Rectal smooth muscle tissue (tissue), 1 donor: Measurements from ENCODE around the gene PKNOX1.
"Not testable (repeated sequence)": the region's sequence is repeated elsewhere in the genome, so short reads cannot be mapped to it uniquely, and the experiment has no call there.

Source experiments
- H3K27ac ChIP-seq: one replicate; pipeline ENCODE4 v1.7.0; 2013; ENCODE audit warnings: low read depth, low read length, inconsistent platforms
- H3K27me3 ChIP-seq: one replicate; pipeline ENCODE4 v1.7.0; 2013; ENCODE audit warnings: low read length; ENCODE audit not compliant: control insufficient read depth, insufficient read depth
- H3K36me3 ChIP-seq: one replicate; pipeline ENCODE4 v1.7.0; 2013; ENCODE audit warnings: low read length; ENCODE audit not compliant: control insufficient read depth, insufficient read depth
- H3K4me1 ChIP-seq: one replicate; pipeline ENCODE4 v1.7.0; 2013; ENCODE audit warnings: low read length; ENCODE audit not compliant: control insufficient read depth, insufficient read depth
- H3K4me3 ChIP-seq: one replicate; pipeline ENCODE4 v1.7.0; 2013; ENCODE audit warnings: low read length
- H3K9ac ChIP-seq: one replicate; pipeline ENCODE4 v1.7.0; 2013; ENCODE audit warnings: low read length

PKNOX1 gene

DNA sequence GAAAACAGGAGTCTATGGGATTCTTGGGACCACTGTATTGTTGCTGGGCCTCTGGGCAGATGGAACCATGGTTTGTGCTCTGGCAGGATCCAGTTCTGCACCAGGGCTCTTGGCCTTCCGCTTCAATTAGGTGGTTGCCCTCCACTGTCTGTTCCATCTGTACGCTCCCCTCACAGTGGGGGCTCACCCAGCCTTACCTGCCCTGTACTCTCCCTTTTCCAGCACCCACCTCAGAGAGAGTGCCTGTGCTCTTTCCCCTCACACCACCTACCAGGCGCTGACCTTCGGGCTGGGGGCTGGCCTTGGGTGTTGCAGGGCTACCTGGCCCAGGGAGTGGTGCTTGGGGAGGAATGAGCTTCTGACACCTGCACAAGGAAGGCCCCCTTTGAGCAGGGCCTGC is 7.5 kb downstream of the PKNOX1 start:
- H3K9ac ChIP-seq = no peak overlapping the region
- H3K4me1 ChIP-seq = no peaks in the 10 kb centered on the region
- no peaks in the 10 kb centered on the region for H3K36me3 ChIP-seq
- no peak overlapping the region for H3K4me3 ChIP-seq
- no peaks in the 10 kb centered on the region for H3K27me3 ChIP-seq
- H3K27ac ChIP-seq = no peak overlapping the region

- H3K27me3 ChIP-seq = no peaks in the 10 kb centered on the region
- no peak overlapping the region for H3K9ac ChIP-seq
- no peak overlapping the region for H3K4me3 ChIP-seq
- no peaks in the 10 kb centered on the region for H3K4me1 ChIP-seq
- no peak overlapping the region for H3K27ac ChIP-seq
- H3K36me3 ChIP-seq = no peaks in the 10 kb centered on the region
These were observed 8.7 kb downstream of the PKNOX1 start for GRCh38 chr21:42983103-42983502.

DNA sequence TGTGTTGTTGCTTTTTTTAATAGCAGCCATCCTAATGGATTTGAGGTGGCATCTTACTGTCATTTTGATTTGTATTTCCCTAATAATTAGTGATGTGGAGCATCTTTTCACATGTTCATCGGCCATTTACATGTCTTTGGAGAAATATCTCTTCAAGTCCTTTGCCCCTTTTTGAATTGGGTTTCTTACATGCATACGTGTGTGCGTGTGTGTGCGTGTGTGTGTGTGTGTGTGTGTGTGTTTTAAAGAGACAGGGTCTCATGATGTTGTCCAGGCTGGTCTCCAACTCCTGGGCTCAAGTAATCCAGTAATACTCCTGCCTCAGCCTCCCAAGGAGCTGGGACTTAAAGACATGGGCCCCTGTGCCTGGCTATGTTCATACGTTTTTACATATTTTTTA is 9.5 kb downstream of the PKNOX1 start:
- Histone ChIP-seq H3K27ac (no peak overlapping the region), H3K4me1 (no peaks in the 10 kb centered on the region), H3K27me3 (no peaks in the 10 kb centered on the region), H3K36me3 (no peaks in the 10 kb centered on the region), H3K4me3 (no peak overlapping the region), H3K9ac (no peak overlapping the region)

GRCh38 chr21:42986125-42986783 is 11.9 kb downstream of the PKNOX1 start:
- Histone ChIP-seq H3K27me3 (no peaks in the 10 kb centered on the region), H3K4me3 (no peak overlapping the region), H3K36me3 (no peaks in the 10 kb centered on the region), H3K9ac (no peak overlapping the region), H3K27ac (no peak overlapping the region), H3K4me1 (no peaks in the 10 kb centered on the region)

- no peak overlapping the region for H3K4me3 ChIP-seq
- no peak overlapping the region for H3K27ac ChIP-seq
- H3K4me1 ChIP-seq = peaks cover 15% of the 10 kb centered on the region
- no peaks in the 10 kb centered on the region for H3K27me3 ChIP-seq
- no peak overlapping the region for H3K9ac ChIP-seq
- no peaks in the 10 kb centered on the region for H3K36me3 ChIP-seq
These were observed 14.0 kb downstream of the PKNOX1 start for GRCh38 chr21:42988236-42988965.

DNA sequence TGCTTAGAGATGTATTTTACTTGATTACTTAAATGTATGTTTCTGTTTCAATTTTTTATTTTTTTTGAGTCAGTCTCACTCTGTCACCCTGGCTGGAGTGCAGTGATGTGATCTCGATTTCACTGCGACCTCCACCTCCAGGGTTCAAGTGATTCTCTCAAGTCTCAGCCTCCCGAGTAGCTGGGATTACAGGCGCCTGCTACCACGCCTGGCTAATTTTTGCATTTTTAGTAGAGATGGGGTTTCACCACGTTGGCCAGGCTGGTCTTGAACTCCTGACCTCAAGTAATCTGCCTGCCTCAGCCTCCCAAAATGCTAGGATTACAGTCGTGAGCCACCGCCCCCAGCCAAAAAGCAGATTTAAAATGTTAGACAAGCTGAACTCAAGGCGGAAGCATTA is 15.0 kb downstream of the PKNOX1 start:
- peaks cover 15% of the 10 kb centered on the region for H3K4me1 ChIP-seq
- not testable (repeated sequence) for H3K27me3 ChIP-seq, H3K36me3 ChIP-seq, H3K9ac ChIP-seq, H3K4me3 ChIP-seq, H3K27ac ChIP-seq

- Histone ChIP-seq H3K36me3 (no peaks in the 10 kb centered on the region), H3K27me3 (no peaks in the 10 kb centered on the region), H3K27ac (no peak overlapping the region), H3K4me1 (peaks cover 15% of the 10 kb centered on the region), H3K4me3 (no peak overlapping the region), H3K9ac (no peak overlapping the region)
These were observed 15.7 kb downstream of the PKNOX1 start for GRCh38 chr21:42989816-42990650.

DNA sequence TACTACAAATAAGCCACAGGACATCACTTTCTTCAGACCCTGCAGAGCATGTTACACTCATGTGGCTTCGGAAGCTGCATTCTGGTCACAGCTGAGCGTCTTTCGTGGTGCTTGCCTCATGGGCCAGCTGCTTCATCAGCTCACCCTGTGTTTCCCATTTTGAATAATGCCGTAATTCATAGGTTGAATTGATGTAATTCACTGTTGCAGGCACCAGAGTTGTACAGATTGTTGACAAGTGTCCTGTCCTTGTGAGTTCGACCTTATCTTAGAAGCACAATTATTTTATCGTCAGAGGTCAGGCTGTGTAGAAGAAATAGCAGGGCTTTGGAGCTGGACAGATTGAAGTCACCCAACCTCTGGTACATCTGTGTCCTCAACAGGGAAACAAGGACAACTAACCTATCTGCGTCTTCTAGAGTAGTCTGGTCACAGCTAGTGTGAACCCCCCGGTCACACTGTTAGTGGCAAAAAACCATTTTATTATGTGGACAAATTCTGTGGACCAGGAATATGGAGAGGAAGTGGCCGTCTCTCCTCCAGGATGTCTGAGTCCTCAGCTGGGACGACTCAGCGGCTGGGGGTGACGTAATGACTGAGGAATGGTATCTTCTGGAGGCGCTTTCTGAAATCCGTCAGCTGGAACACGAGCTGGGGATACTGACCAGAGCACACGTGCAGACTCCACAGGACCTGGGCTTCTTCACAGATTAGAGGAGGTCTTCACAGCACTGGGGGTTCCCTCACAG is 17.8 kb downstream of the PKNOX1 start:
- peak overlapping the region; percentile 60 for H3K27ac ChIP-seq
- no peak overlapping the region for H3K9ac ChIP-seq

GRCh38 chr21:42993051-42993712 is 18.8 kb downstream of the PKNOX1 start:
- Histone ChIP-seq H3K36me3 (no peaks in the 10 kb centered on the region), H3K9ac (no peak overlapping the region), H3K4me3 (no peak overlapping the region), H3K27me3 (no peaks in the 10 kb centered on the region), H3K4me1 (peaks cover 17% of the 10 kb centered on the region), H3K27ac (peak overlapping the region; percentile 60)

More for the DNA sequence above, 17.8 kb downstream of the PKNOX1 start:
- H3K4me3 ChIP-seq = no peak overlapping the region
- no peaks in the 10 kb centered on the region for H3K27me3 ChIP-seq
- H3K4me1 ChIP-seq = peaks cover 15% of the 10 kb centered on the region
- no peaks in the 10 kb centered on the region for H3K36me3 ChIP-seq

GRCh38 chr21:42997053-42997452 is 22.7 kb downstream of the PKNOX1 start:
- peaks cover 22% of the 10 kb centered on the region for H3K4me1 ChIP-seq
- H3K27me3 ChIP-seq = no peaks in the 10 kb centered on the region
- no peaks in the 10 kb centered on the region for H3K36me3 ChIP-seq
- peak overlapping the region; percentile 23 for H3K27ac ChIP-seq
- no peak overlapping the region for H3K9ac ChIP-seq
- no peak overlapping the region for H3K4me3 ChIP-seq

DNA sequence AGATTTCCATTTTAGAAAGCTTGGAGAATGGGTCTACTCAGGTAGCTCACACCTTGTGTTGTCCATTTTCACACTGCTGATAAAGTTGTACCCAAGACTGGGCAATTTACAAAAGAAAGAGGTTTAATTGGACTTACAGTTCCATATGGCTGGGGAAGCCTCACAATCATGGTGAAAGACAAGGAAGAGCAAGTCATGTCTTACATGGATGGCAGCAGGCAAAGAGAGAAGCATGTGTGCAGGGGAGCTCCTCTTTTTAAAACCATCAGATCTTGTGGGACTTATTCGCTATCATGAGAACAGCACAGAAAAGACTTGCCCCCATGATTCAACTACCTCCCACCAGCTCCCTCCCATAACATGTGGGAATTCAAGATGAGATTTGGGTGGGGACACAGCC is 23.6 kb downstream of the PKNOX1 start:
- H3K27me3 ChIP-seq, H3K9ac ChIP-seq, H3K36me3 ChIP-seq, H3K27ac ChIP-seq, H3K4me3 ChIP-seq: not testable (repeated sequence)
- peaks cover 14% of the 10 kb centered on the region for H3K4me1 ChIP-seq
